Endothelial cell of umbilical vein (primary cell): ENCODE data around the gene SLC25A21. TPM values are rescaled to one million over a fixed set of nuclear protein-coding genes. Genes with fewer than 3 reads are reported as not detected.
"Not testable (repeated sequence)": the region's sequence is repeated elsewhere in the genome, so short reads cannot be mapped to it uniquely, and the experiment has no call there.

Source experiments
- BruUV-seq: library from RNA; stranded (reverse); fragments of 400-500 nt; replicated peaks from 2 replicates; lab custom pipeline; 2021; lab: Mats Ljungman, UMichigan
- CTCF ChIA-PET: fragments of 300-600, 350-600 bp; sonication (Branson Sonifier 250); formaldehyde crosslinking; loops from one replicate; lab custom pipeline; 2021; ENCODE audit warnings: antibody characterized with exemption, inconsistent platforms; lab: Charles Lee
- POLR2A ChIA-PET: fragments of 300-600, 350-600 bp; sonication (Branson Sonifier 250); formaldehyde crosslinking; loops from one replicate; lab custom pipeline; 2021; ENCODE audit warnings: antibody characterized with exemption, inconsistent platforms; lab: Charles Lee
- DNase-seq: peaks from one replicate; pipeline ENCODE4 v3.0.0-alpha.2; 2011; ENCODE audit warnings: low read depth, low spot score
- FAIRE-seq: peaks from 2 replicates; lab custom pipeline; 2011; peaks lifted over from hg19 to GRCh38; lab: Jason Lieb, UNC
- H2AFZ ChIP-seq: 2 replicates; pipeline ENCODE4 v1.6.0; 2012; ENCODE audit warnings: low read depth, low read length, control low read depth, inconsistent platforms
- H3K27ac ChIP-seq: 2 replicates; pipeline ENCODE4 v1.5.1; 2011; ENCODE audit warnings: low read depth, mild to moderate bottlenecking, control low read depth, low read length, moderate library complexity; ENCODE audit not compliant: insufficient read depth
- H3K27me3 ChIP-seq, 2 experiments: 2 replicates each; pipeline versions ENCODE4 v1.6.0 to v1.6.1; 2011; ENCODE audit warnings: low read length in 2 of 2, mixed read lengths in 1 of 2; ENCODE audit not compliant: control insufficient read depth in 2 of 2, insufficient read depth in 2 of 2
- H3K36me3 ChIP-seq, 2 experiments: 2 replicates in 1 of 2; 3 replicates in 1 of 2; pipeline ENCODE4 v1.5.1; 2011; ENCODE audit warnings: low read length in 2 of 2, mild to moderate bottlenecking in 1 of 2, moderate library complexity in 1 of 2; ENCODE audit not compliant: control insufficient read depth in 2 of 2, insufficient read depth in 2 of 2; ENCODE audit errors: extremely low read depth in 1 of 2
- H3K4me1 ChIP-seq: 3 replicates; pipeline ENCODE4 v1.5.1; 2011; ENCODE audit warnings: mild to moderate bottlenecking, low read length; ENCODE audit not compliant: control insufficient read depth, insufficient read depth; ENCODE audit errors: extremely low read depth
- H3K4me2 ChIP-seq: 2 replicates; pipeline ENCODE4 v1.6.1; 2011; ENCODE audit warnings: low read length, control low read depth, mixed read lengths; ENCODE audit not compliant: insufficient read depth
- H3K4me3 ChIP-seq, 3 experiments: fragments of 200-600 bp in 1 of 3; sonication (generic), shearing (Covaris generic) in 1 of 3; replicated peaks in 1 of 3; 2 replicates each; pipeline ENCODE4 v1.5.1; 2011 to 2016; ENCODE audit warnings: control low read depth in 3 of 3, low read length in 3 of 3, mild to moderate bottlenecking in 2 of 3, inconsistent platforms in 1 of 3, low read depth in 1 of 3, moderate library complexity in 1 of 3; ENCODE audit not compliant: insufficient read depth in 1 of 3
- H3K79me2 ChIP-seq: 2 replicates; pipeline ENCODE4 v1.6.0; 2012; ENCODE audit warnings: low read length, inconsistent platforms; ENCODE audit not compliant: control insufficient read depth, insufficient read depth
- H3K9ac ChIP-seq: replicated peaks from 2 replicates; pipeline ENCODE3; 2011; ENCODE audit warnings: low read length, control low read depth; ENCODE audit not compliant: insufficient read depth; ENCODE audit errors: extremely low read depth
- H3K9me1 ChIP-seq: replicated peaks from 3 replicates; pipeline ENCODE4 v1.6.0; 2011; ENCODE audit warnings: mild to moderate bottlenecking, low read length; ENCODE audit not compliant: control insufficient read depth, insufficient read depth; ENCODE audit errors: extremely low read depth
- H3K9me3 ChIP-seq: replicated peaks from 2 replicates; pipeline ENCODE4 v1.5.1; 2012; ENCODE audit warnings: low read length, inconsistent platforms; ENCODE audit not compliant: control insufficient read depth, insufficient read depth
- H4K20me1 ChIP-seq: replicated peaks from 2 replicates; pipeline ENCODE3; 2011; ENCODE audit warnings: mild to moderate bottlenecking, low read length; ENCODE audit not compliant: control insufficient read depth, insufficient read depth; ENCODE audit errors: extremely low read depth
- EZH2 ChIP-seq: IDR thresholded peaks from 2 replicates; pipeline ENCODE4 v1.6.1; 2012; ENCODE audit warnings: borderline replicate concordance, low read depth, mild to moderate bottlenecking, moderate library complexity, low read length, inconsistent platforms; ENCODE audit not compliant: severe bottlenecking
- FOS ChIP-seq: IDR thresholded peaks from 2 replicates; pipeline ENCODE4 v1.6.1; 2011; ENCODE audit warnings: mild to moderate bottlenecking, low read length, moderate library complexity, borderline replicate concordance; ENCODE audit not compliant: insufficient read depth
- GATA2 ChIP-seq: IDR thresholded peaks from 2 replicates; pipeline ENCODE4 v1.7.0; 2011; ENCODE audit warnings: low read depth, mild to moderate bottlenecking, moderate library complexity, mixed read lengths, low read length; ENCODE audit not compliant: insufficient read length, insufficient read depth
- JUN ChIP-seq: IDR thresholded peaks from 2 replicates; pipeline ENCODE4 v1.6.1; 2011; ENCODE audit warnings: borderline replicate concordance, low read depth; ENCODE audit not compliant: insufficient read length, insufficient read depth
- MAX ChIP-seq: IDR thresholded peaks from 2 replicates; pipeline ENCODE4 v1.6.1; 2011; ENCODE audit not compliant: insufficient read depth, insufficient read length
- MYC ChIP-seq: IDR thresholded peaks from one replicate; pipeline ENCODE4 v1.6.1; 2011; ENCODE audit warnings: mild to moderate bottlenecking, low read depth, low read length
- POLR2A ChIP-seq: IDR thresholded peaks from 2 replicates; pipeline ENCODE4 v1.6.1; 2012; ENCODE audit warnings: low read depth, mild to moderate bottlenecking, control low read depth, low read length
- POLR2AphosphoS5 ChIP-seq: IDR thresholded peaks from 2 replicates; pipeline ENCODE4 v1.6.1; 2012; ENCODE audit warnings: low read depth, mild to moderate bottlenecking, control low read depth, low read length, moderate library complexity; ENCODE audit not compliant: insufficient read depth
- dilution Hi-C: fragments of 300-500 bp; cut with MboI; formaldehyde crosslinking; loops from one replicate; pipeline ENCODE4 v1.15.0; 2019; ENCODE audit warnings: low sequenced_read_pairs; ENCODE audit not compliant: extremely low pct_ligation_motif_present
- intact Hi-C: fragments of 100-400 bp; cut with micrococcal nuclease; formaldehyde crosslinking; loops from one replicate; pipeline ENCODE4 v1.10.0; 2022
- polyA plus RNA-seq, 4 experiments: library from polyadenylated mRNA; depleted of rRNA in 3 of 4; stranded (reverse) in 3 of 4; unstranded in 1 of 4; fragments of >200 nt; gene quantifications; 2 replicates each; pipeline versions ENCODE4 v1.2.1 to v1.2.3, GENCODE V29; 2011 to 2012; ENCODE audit warnings: missing spikeins in 1 of 4
- total RNA-seq: library from RNA; stranded (reverse); gene quantifications from 2 replicates; pipeline ENCODE4 v1.2.3, GENCODE V29; 2021
- TF ChIP-seq, protein P1 (sequence below), 2 donors: IDR thresholded peaks; 1 replicate in 1 of 2; 2 replicates in 1 of 2; pipeline ENCODE4 v1.5.1; 2011; ENCODE audit warnings: low read length in 2 of 2, mild to moderate bottlenecking in 2 of 2, moderate library complexity in 2 of 2, control low read depth in 1 of 2, inconsistent platforms in 1 of 2, low read depth in 1 of 2; ENCODE audit not compliant: insufficient read depth in 1 of 2; ENCODE audit errors: extremely low read depth in 1 of 2

The SLC25A21 gene
- total and polyA plus RNA-seq, 2 donors (not counting 3 experiments of a cell fraction or from before 2014, with no cell fraction given), result 0.98 to 1.4 TPM

- Histone ChIP-seq H3K9me1 (no peaks in the 10 kb centered on the region), H2AFZ (no peak overlapping the region), H3K27ac (no peak overlapping the region), H3K79me2 (no peaks in the 10 kb centered on the region), H3K4me2 (no peak overlapping the region), H3K36me3 (no peaks in the 10 kb centered on the region), H4K20me1 (no peaks in the 10 kb centered on the region), H3K9me3 (no peaks in the 10 kb centered on the region), H3K4me3 (no peak overlapping the region), H3K4me1 (no peaks in the 10 kb centered on the region), H3K27me3 (no peaks in the 10 kb centered on the region), H3K9ac (no peak overlapping the region)
- dilution Hi-C loops (no loop called here), intact Hi-C loops (no loop called here)
- ChIA-PET POLR2A (no interaction called here), CTCF (interaction anchor here (0.9 to 1.0 kb wide), 2 partner anchors 240 to 318 kb away, joined by 3 read pairs; no protein-coding TSS in a partner anchor)
- no peak for TF ChIP-seq POLR2A
- no peak for TF ChIP-seq MYC
- no peak for TF ChIP-seq GATA2
- TF ChIP-seq, protein P1, sequence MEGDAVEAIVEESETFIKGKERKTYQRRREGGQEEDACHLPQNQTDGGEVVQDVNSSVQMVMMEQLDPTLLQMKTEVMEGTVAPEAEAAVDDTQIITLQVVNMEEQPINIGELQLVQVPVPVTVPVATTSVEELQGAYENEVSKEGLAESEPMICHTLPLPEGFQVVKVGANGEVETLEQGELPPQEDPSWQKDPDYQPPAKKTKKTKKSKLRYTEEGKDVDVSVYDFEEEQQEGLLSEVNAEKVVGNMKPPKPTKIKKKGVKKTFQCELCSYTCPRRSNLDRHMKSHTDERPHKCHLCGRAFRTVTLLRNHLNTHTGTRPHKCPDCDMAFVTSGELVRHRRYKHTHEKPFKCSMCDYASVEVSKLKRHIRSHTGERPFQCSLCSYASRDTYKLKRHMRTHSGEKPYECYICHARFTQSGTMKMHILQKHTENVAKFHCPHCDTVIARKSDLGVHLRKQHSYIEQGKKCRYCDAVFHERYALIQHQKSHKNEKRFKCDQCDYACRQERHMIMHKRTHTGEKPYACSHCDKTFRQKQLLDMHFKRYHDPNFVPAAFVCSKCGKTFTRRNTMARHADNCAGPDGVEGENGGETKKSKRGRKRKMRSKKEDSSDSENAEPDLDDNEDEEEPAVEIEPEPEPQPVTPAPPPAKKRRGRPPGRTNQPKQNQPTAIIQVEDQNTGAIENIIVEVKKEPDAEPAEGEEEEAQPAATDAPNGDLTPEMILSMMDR (IDR thresholded peaks at IDR 0.05; ENCODE audit: extremely low read depth in 1 of 2, insufficient read depth in 1 of 2, low read depth in 1 of 2, low read length in 2 of 2), result no peak
- no peak for TF ChIP-seq JUN
- TF ChIP-seq EZH2, result no peak
- no peak for TF ChIP-seq POLR2AphosphoS5
- no peak for TF ChIP-seq FOS
- TF ChIP-seq MAX, result no peak
- DNase-seq, result no peak
- no peak for FAIRE-seq
- BruUV-seq, result no TSS peak
Observed at GRCh38 chr14:37181441-37181840, 9.0 kb upstream of the SLC25A21 start.

- H3K9me3 ChIP-seq, H3K4me3 ChIP-seq, BruUV-seq, DNase-seq, H3K9ac ChIP-seq, dilution Hi-C loops, POLR2A ChIA-PET, FAIRE-seq, H3K27ac ChIP-seq, H3K9me1 ChIP-seq, H3K4me2 ChIP-seq, H4K20me1 ChIP-seq, intact Hi-C loops, H3K4me1 ChIP-seq, H3K79me2 ChIP-seq, H2AFZ ChIP-seq, H3K36me3 ChIP-seq, H3K27me3 ChIP-seq, CTCF ChIA-PET: not testable (repeated sequence)
Observed at GRCh38 chr14:37180886-37181285, 8.5 kb upstream of the SLC25A21 start.
